ENCODE results near the gene SORL1.

SORL1 gene

GRCh38 chr11:121512468-121513465 is 60.7 kb downstream of the SORL1 start:
- peak; percentile 25 for DNase-seq

DNA sequence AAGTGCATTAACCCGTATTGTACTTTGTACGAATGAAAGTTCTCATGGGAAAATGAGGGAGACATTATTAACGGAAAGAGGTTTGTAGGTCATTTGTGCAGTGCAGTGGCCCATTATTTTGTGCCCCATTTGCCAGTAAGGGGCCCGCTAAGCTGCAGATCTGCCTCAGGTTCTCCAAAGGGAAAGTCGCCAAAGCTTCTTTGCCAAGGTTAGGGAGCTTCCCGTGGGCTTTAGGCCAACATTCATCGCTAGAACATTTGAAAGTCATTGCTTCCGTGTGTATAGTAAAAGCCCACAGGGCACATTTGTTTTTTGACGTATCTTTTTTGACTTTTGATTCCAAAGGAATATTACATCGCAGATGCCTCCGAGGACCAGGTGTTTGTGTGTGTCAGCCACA is 61.7 kb downstream of the SORL1 start:
- no peak for DNase-seq

DNA sequence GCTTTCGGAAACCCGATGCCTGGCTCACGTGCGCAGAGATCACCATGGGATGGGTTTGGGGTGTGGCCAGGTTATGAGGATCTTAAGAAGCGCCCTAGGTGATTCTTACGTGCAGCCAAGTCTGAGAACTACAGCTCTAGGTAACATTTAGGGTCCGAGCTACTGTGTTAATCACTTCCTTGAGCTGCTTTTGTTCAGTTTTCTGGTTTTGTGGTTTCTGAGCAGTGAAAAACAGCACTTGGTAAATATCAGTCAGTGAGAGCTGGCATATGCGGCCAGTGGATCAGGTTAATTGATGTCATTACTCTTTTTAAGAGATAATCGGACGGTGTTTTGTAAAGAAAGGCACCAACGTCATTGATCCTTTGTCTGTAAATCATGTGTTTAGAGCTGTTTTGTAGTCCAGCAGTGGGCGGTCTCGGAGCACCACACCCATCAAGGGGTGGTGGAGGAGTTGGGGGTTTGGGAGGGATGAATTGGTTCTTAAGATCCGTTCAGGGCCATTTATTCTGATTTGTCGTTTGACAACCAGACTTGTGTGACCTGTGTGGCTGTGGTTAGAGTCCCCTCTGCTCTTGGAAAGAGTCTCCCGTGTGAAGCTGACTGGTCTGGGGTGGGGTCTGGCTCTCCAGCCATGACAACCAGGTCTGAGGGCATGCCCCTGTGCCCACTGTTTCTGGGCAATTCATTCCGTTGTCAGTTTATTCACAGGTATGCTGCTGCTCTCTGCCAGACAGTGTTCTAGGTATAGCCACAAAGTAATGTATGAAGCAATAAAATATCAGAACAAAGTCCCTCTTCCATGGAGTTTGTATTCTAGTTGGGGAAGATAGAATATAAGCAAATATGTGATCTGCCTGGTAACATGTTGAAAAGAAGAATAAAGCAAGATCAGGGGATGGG is 62.6 kb downstream of the SORL1 start:
- DNase-seq = no peak

- DNase-seq = no peak
These were observed 63.2 kb downstream of the SORL1 start for GRCh38 chr11:121515335-121515671.

DNA sequence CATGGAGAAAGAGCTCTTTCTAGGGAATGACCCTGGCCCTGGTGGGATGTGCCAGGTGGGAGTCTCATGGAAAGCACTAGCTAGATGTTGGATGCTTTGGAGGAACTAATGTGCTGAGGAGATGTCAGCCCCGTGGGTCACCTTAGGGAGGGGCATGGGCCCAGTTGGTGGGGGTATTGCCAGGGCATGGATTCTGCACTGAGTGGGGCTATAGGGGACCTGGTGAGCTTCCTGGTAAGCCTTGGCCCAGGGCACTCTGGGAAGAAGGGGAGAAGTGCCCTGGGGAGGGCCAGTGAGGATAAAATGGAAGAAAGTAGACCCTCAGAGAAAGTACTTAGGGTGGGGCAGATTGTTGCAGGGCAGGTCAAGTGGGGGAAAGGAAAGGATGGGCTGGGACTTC is 65.9 kb downstream of the SORL1 start:
- no peak for DNase-seq

DNA sequence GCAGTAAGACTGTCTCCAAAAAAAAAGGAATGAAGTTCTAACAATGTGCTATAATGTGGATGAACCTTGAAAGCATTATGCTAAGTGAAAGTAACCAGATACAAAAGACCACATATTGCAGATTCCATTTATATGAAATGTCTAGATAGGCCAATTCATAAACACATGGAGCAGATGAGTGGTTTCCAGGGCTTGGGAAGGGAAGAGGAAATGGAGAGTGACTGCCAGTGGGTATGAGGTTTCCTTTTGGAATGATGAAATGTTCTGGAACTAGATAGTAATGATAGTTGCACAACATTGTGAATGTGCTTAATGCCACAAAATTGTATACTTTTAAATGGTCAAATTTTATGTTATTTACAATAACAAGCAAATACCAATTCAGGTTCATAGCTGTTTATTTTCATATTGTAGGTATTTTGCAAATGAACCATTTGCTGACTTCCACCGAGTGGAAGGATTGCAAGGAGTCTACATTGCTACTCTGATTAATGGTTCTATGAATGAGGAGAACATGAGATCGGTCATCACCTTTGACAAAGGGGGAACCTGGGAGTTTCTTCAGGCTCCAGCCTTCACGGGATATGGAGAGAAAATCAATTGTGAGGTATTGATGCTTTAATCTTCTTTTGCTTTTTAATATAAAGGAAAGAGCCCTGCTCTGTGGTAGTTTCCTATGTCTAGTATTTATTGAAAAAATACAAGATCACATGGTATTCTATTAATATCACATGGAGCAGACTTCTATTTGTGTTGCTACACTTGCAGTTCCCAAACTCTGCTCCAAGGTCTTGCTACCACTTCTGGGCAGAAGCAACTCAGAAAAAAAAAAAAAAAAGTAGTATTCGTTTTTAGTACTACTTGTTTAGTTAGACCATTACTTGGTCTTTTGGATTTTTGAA is 68.4 kb downstream of the SORL1 start:
- no peak for DNase-seq

- DNase-seq = no peak
These were observed 69.3 kb downstream of the SORL1 start for GRCh38 chr11:121521145-121522042.

DNA sequence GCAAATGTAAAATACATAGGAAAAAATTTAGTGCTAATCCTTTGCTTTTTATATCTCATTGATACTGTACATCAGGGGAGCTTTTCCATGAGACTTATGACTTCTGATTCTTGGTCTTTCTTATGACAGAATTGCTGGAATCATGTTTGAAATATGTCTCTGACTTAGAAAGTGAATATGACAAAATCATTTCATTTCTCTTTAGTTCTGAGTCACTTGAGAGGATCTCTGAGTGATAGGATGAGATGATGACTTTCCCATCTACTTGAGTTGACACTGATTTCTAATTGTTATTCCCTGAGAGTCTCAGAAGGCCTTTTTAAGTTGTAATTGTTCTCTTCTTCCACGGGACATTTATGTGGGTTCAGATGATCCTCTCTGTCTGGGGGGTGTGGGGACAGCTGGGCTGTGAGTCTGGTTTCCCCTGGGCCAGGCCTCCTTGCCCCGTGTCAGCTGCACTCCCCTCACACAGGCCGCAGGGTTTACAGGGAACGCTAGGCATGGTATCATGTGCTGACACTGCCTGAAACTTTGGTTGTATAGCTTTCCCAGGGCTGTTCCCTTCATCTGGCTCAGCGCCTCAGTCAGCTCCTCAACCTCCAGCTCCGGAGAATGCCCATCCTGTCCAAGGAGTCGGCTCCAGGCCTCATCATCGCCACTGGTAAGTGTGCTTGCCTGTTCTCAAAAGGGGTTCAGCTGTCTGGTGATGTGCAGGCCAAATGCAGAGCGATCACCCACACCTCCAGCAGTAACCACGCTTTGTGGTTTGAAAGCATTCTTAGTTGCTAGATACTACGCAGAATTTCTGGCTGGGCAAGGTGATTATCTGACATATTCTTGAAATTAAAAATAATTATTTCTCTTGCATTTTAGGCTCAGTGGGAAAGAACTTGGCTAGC is 70.2 kb downstream of the SORL1 start:
- DNase-seq = no peak

GRCh38 chr11:121523581-121524232 is 71.6 kb downstream of the SORL1 start:
- no peak for DNase-seq

GRCh38 chr11:121524233-121524631 is 72.1 kb downstream of the SORL1 start:
- no peak for DNase-seq

- DNase-seq = no peak
These were observed 73.3 kb downstream of the SORL1 start for GRCh38 chr11:121525376-121525775.

DNA sequence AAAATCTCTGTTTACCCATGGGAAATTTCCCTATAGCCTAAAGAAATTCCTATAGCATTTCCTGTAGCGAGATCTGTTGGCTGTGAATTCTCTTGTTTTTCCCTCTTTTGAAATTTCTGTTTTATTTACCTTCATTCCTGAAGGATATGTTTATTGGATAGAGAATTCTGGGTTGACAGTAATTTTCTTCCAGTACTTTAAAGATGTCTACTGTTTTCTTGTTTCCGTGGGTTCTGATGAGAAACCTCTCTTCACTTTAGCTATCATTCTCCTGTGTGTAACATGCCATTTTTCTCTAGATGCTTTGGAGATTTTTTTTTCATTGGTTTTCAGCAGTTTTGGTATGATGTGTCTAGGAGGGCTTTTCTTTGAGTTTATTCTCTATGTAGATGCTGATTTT is 78.1 kb downstream of the SORL1 start:
- no peak for DNase-seq

GRCh38 chr11:121533601-121534000 is 81.5 kb downstream of the SORL1 start:
- DNase-seq = no peak

GRCh38 chr11:121534131-121535093 is 82.3 kb downstream of the SORL1 start:
- DNase-seq = no peak

DNA sequence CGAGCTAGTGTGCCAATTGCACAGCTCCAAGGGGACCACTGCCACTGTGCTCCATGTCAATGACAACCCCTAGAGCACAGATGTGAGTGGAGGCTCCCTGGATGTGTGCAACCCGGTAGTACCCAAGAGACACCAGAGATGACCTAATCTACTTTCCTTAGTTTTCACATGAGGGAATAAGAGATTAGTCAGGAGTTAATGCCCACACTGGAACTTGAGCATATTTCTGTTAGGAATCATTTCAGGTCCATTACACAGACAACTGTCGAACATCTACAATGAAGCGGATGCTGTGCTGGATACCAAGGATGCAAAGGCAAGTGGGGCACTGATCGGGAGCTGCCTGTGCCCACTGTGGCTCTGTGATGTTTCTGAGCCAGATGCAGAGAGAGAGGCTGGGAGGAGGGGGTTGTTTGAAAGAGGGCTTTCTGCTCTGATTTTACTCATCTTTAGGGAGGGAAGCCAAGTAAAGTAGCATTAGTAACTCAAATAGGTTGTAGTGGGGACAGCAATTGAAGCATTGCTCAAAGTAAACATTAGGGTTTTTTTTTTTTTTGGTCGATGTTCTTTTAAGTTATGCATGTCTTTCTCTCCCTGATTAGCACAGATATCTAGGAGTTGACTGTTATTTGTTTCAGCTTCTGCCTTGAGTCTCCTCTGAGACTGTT is 83.1 kb downstream of the SORL1 start:
- no peak for DNase-seq

DNA sequence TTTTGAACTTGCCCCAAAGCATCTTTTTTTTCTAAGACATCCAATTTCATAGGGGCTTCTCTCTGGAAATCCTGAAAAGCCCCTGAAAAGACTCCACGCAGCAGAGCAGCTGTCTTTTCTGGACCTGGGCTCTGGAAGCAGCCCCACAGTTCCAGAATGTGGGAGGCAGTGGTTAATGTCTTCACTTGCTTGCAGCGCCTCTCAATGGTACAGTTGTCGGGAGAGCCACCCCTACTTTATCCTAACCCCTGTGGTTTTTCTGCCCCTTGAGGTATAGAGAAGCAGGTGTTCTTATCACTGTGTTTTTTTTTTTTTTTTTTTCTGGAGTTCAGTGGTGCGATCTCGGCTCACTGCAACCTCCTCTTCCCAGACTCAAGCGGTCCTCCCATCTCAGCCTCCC is 84.0 kb downstream of the SORL1 start:
- DNase-seq = no peak

DNA sequence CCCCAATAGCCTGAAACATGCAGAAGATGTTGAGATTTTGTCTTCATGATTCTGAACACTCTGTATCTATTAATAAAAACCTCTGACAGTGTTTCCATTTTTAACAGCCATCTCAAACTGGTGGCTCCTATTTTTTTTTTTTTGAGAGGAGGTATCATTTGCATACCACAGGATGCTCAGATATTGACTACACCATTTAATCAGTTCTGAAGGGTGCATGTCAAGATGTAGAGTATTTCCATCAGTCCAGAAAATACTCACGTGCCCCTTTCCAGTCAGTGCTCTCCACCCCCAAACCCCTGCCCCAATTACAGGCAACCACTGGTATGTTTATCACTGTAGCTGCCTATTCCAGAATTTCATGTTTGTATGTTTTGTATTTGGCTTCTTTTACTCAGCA is 85.9 kb downstream of the SORL1 start:
- DNase-seq = peak; percentile 9

DNA sequence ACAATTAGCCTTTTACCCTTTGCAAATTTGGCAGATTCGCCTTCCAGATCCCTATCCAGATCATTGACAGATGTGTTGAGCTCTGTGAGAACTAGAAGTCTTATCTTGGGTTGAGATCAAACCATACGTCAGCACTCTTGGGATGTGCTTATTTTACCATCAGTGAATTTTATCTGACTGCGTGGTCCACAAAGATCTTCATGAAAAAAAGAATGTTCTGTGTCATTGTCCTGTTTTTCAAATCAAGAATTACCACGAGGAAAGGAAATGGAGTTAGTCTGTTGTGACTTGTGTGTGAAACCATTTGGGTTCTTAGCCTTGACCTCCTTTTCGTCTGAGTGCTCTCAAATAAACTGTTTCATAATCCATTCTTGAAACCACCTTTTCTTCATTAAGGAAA is 86.9 kb downstream of the SORL1 start:
- DNase-seq = no peak

All from islet precursor cell (in vitro differentiated cells).